ENCODE data around the gene PLXNA1. TPM values are rescaled to one million over a fixed set of nuclear protein-coding genes. Genes with fewer than 3 reads are reported as not detected.

Gene PLXNA1
- polyA plus RNA-seq, 1 experiment: 57.2 TPM

DNA sequence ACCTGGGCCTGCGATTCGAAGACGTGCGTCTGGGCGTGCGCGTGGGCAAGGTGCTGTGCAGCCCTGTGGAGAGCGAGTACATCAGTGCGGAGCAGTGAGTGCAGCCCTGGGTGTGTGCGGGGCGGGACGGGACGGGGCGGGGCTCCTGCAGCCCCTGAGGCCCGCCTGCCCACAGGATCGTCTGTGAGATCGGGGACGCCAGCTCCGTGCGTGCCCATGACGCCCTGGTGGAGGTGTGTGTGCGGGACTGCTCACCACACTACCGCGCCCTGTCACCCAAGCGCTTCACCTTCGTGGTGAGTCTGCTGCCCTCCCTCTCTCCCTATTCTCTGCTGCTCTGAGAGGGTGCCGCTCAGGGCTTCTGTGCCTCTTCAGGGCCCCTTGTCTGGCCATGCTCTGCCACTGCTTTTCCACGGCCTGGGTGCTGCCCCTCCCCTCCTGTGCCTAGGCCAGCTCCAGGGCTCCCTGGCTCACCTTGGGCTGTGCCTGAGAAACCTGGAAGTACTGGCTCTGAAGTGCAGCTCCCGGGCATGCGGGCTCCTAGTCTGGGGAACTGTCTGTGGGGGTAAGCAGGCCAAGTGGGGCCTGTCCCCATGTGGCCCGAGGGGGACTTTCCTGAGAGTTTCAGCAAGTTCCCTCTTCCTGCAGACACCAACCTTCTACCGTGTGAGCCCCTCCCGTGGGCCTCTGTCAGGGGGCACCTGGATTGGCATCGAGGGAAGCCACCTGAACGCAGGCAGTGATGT is 31.8 kb downstream of the PLXNA1 start:
- TF ChIP-seq, protein P1, sequence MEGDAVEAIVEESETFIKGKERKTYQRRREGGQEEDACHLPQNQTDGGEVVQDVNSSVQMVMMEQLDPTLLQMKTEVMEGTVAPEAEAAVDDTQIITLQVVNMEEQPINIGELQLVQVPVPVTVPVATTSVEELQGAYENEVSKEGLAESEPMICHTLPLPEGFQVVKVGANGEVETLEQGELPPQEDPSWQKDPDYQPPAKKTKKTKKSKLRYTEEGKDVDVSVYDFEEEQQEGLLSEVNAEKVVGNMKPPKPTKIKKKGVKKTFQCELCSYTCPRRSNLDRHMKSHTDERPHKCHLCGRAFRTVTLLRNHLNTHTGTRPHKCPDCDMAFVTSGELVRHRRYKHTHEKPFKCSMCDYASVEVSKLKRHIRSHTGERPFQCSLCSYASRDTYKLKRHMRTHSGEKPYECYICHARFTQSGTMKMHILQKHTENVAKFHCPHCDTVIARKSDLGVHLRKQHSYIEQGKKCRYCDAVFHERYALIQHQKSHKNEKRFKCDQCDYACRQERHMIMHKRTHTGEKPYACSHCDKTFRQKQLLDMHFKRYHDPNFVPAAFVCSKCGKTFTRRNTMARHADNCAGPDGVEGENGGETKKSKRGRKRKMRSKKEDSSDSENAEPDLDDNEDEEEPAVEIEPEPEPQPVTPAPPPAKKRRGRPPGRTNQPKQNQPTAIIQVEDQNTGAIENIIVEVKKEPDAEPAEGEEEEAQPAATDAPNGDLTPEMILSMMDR (IDR thresholded peaks at IDR 0.05; ENCODE audit: insufficient read depth, low read depth, low read length): no peak
- CTCF ChIA-PET: no interaction called here
- H3K27me3 ChIP-seq (ENCODE audit: control insufficient read depth, insufficient read depth, low read length): no peaks in the 10 kb centered on the region
- no peak for DNase-seq (ENCODE audit: low read depth)
- no peak overlapping the region for H3K4me3 ChIP-seq (ENCODE audit: low read depth, low read length)
- POLR2A ChIA-PET: no interaction called here
- peaks cover 62% of the 10 kb centered on the region for H3K36me3 ChIP-seq (ENCODE audit: control insufficient read depth, insufficient read depth, low read length)

DNA sequence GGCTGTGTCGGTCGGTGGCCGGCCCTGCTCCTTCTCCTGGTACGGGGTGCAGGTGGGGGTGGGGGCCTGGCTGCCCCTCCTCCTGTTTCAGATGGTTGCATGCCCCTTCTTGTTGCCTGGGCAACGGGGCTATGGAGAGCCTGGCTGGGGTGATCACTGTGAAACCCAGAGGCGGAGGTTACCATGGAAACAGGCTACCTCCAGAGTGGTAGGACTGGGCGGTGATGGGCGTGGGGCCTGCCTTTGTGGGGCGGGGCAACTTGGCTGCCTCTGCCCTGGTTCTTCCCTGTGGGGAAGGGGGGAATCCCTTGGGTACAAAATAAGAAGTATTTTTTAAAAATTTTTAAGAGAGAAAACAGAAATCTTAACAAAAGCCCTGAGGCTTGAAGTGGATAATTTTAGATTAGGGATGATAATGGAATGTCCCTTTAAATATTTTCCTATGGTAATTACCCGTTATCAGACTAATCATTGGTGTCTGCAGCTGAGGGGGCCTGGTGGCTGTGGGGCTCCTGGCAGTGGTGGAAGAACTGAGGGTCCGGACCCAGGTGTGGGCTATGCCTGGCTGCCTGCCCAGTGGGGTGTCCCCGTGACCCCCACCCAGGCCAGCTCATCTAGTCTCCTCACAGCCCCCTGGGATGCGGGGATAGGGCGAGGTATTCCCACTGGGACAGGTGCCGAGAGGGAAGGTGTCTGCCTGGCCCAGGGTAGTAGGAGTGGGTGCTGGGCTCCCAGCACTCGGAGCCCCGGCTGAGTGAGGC is 32.5 kb downstream of the PLXNA1 start:
- DNase-seq (ENCODE audit: low read depth): no peak
- POLR2A ChIA-PET: no interaction called here
- Histone ChIP-seq H3K27me3 (ENCODE audit: control insufficient read depth, insufficient read depth, low read length) (no peaks in the 10 kb centered on the region), H3K36me3 (ENCODE audit: control insufficient read depth, insufficient read depth, low read length) (peaks cover 69% of the 10 kb centered on the region), H3K4me3 (ENCODE audit: low read depth, low read length) (no peak overlapping the region)
- TF ChIP-seq, protein P1 (IDR thresholded peaks at IDR 0.05; ENCODE audit: insufficient read depth, low read depth, low read length): no peak
- CTCF ChIA-PET: no interaction called here

DNA sequence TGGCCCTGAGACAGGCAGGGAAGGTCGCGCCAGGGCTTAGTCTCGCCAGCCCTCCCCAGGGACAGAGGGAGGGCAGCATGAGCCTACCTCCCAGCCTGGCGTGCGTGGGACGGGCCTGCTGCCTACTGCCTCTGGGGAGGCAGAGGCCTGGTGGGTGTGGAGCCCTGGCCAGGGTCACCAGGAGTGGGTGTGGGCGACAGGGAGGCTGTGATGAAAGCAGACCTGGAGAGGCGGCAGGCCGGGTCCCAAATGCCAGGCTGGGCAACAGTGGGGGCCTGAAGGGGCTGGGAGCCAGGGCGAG is 33.1 kb downstream of the PLXNA1 start:
- Histone ChIP-seq H3K4me3 (ENCODE audit: low read depth, low read length) (no peak overlapping the region), H3K27me3 (ENCODE audit: control insufficient read depth, insufficient read depth, low read length) (no peaks in the 10 kb centered on the region), H3K36me3 (ENCODE audit: control insufficient read depth, insufficient read depth, low read length) (peaks cover 71% of the 10 kb centered on the region)
- TF ChIP-seq, protein P1 (IDR thresholded peaks at IDR 0.05; ENCODE audit: insufficient read depth, low read depth, low read length): no peak
- CTCF ChIA-PET: no interaction called here
- no peak for DNase-seq (ENCODE audit: low read depth)
- POLR2A ChIA-PET: no interaction called here

DNA sequence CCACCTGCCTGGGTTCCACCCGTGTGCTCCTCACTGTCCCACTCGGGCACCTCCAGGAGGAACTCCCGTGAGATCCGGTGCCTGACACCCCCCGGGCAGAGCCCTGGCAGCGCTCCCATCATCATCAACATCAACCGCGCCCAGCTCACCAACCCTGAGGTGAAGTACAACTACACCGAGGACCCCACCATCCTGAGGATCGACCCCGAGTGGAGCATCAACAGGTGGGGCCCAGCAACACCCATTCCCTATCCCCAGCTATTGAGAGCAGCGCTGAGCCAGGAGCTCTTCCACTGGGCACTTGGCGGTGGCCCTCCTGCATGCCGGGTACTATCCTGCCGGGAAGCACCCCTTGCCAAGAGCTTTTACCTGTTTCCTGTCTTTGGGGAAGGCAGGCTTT is 33.5 kb downstream of the PLXNA1 start:
- Histone ChIP-seq H3K4me3 (ENCODE audit: low read depth, low read length) (no peak overlapping the region), H3K36me3 (ENCODE audit: control insufficient read depth, insufficient read depth, low read length) (peaks cover 74% of the 10 kb centered on the region), H3K27me3 (ENCODE audit: control insufficient read depth, insufficient read depth, low read length) (no peaks in the 10 kb centered on the region)
- TF ChIP-seq, protein P1 (IDR thresholded peaks at IDR 0.05; ENCODE audit: insufficient read depth, low read depth, low read length): no peak
- ChIA-PET CTCF (interaction anchor here (1.1 kb wide), 1 partner anchor 14 kb away, joined by 3 read pairs; no protein-coding TSS in a partner anchor), POLR2A (no interaction called here)
- DNase-seq (ENCODE audit: low read depth): no peak

DNA sequence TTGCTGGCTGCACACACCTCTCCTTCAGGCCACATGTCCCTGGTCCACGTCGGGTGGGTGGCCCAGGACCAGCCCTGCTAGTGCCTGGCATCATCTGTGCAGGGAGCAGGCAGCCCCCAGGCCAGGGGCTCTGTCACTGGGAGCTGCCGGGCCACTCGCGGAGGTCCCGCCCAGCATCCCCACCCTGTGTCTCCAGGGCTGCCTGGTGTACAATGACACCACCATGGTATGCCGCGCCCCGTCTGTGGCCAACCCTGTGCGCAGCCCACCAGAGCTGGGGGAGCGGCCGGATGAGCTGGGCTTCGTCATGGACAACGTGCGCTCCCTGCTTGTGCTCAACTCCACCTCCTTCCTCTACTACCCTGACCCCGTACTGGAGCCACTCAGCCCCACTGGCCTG is 34.3 kb downstream of the PLXNA1 start:
- Histone ChIP-seq H3K27me3 (ENCODE audit: control insufficient read depth, insufficient read depth, low read length) (no peaks in the 10 kb centered on the region), H3K36me3 (ENCODE audit: control insufficient read depth, insufficient read depth, low read length) (peaks cover 77% of the 10 kb centered on the region), H3K4me3 (ENCODE audit: low read depth, low read length) (no peak overlapping the region)
- POLR2A ChIA-PET: no interaction called here
- CTCF ChIA-PET: interaction anchor here (0.7 to 1.3 kb wide), 4 partner anchors 8 to 338 kb away, joined by 3 to 5 read pairs (median 4); no protein-coding TSS in a partner anchor
- DNase-seq (ENCODE audit: low read depth): no peak
- TF ChIP-seq, protein P1 (IDR thresholded peaks at IDR 0.05; ENCODE audit: insufficient read depth, low read depth, low read length): no peak
